GM21360 (cell line): Measurements from ENCODE around the gene BABAM1.

Experiments
- ATAC-seq: cut with Tn5 transposase; IDR thresholded peaks from one replicate; pipeline ENCODE4 v1.9.1; 2021; ENCODE audit warnings: mild to moderate bottlenecking, moderate library complexity; ENCODE audit not compliant: unreplicated experiment

The BABAM1 gene

GRCh38 chr19:17243211-17243829, 23.9 kb upstream of the BABAM1 start:
- no peak for ATAC-seq

GRCh38 chr19:17243830-17244617, 23.2 kb upstream of the BABAM1 start:
- no peak for ATAC-seq

- ATAC-seq: peak; percentile 13
Measured at GRCh38 chr19:17244618-17245534, 22.4 kb upstream of the BABAM1 start.

- peak; percentile 18 for ATAC-seq
Measured at GRCh38 chr19:17245535-17245984, 21.7 kb upstream of the BABAM1 start, which contains the start of gene NR2F6. Gene NR2F6 (minus strand): TSS chr19:17245919. CDS start chr19:17245220, 699 bp downstream.

GRCh38 chr19:17246681-17247425, 20.4 kb upstream of the BABAM1 start:
- ATAC-seq: no peak

GRCh38 chr19:17248011-17248776, 19.0 kb upstream of the BABAM1 start:
- ATAC-seq: no peak

- ATAC-seq: no peak
Measured at GRCh38 chr19:17249887-17250548, 17.2 kb upstream of the BABAM1 start.

- ATAC-seq: no peak
Measured at GRCh38 chr19:17254636-17255035, 12.6 kb upstream of the BABAM1 start.

- no peak for ATAC-seq
Measured at GRCh38 chr19:17255150-17255621, 12.1 kb upstream of the BABAM1 start.

GRCh38 chr19:17256130-17256529, 11.1 kb upstream of the BABAM1 start:
- ATAC-seq: no peak

- ATAC-seq: no peak
Measured at GRCh38 chr19:17259118-17259780, 8.0 kb upstream of the BABAM1 start.

GRCh38 chr19:17259934-17260333, 7.3 kb upstream of the BABAM1 start:
- no peak for ATAC-seq

- peak; percentile 77 for ATAC-seq
Measured at GRCh38 chr19:17260842-17261325, 6.4 kb upstream of the BABAM1 start.

GRCh38 chr19:17262557-17262956, 4.7 kb upstream of the BABAM1 start:
- no peak for ATAC-seq

- no peak for ATAC-seq
Measured at GRCh38 chr19:17263712-17264640, 3.3 kb upstream of the BABAM1 start.

- no peak for ATAC-seq
Measured at GRCh38 chr19:17264641-17264979, 2.6 kb upstream of the BABAM1 start, which contains the start of gene USHBP1. Gene USHBP1 (minus strand): TSS chr19:17264745. CDS start chr19:17264299, 446 bp downstream.

- ATAC-seq: no peak
Measured at GRCh38 chr19:17266026-17266425, 1.2 kb upstream of the BABAM1 start.
